HepG2 (cell line): ENCODE data around the gene IL18. TPM values are rescaled to one million over a fixed set of nuclear protein-coding genes. Genes with fewer than 3 reads are reported as not detected.

Experiments
- ATAC-seq: fragments of 200-7000 bp; cut with Tn5 transposase; 3 replicates; pipeline ENCODE4 v1.9.1; 2020; ENCODE audit warnings: mild to moderate bottlenecking, moderate library complexity
- Bru-seq: library from RNA; stranded (reverse); fragments of 400-500 nt; gene quantifications from one replicate; lab custom pipeline; 2021; lab: Mats Ljungman, UMichigan
- BruChase-seq, 2 experiments: library from RNA; stranded (reverse); fragments of 400-500 nt; gene quantifications; one replicate each; lab custom pipeline; 2021; lab: Mats Ljungman, UMichigan
- BruUV-seq: library from RNA; stranded (reverse); fragments of 400-500 nt; replicated peaks from 2 replicates; lab custom pipeline; 2021; lab: Mats Ljungman, UMichigan
- CTCF ChIA-PET: fragments of 300-600 bp; formaldehyde crosslinking; extraction: SDS; loops from one replicate; lab custom pipeline; 2021; ENCODE audit warnings: low total read pairs, inconsistent platforms, low intra/inter-chr PET ratio; lab: Yijun Ruan, JAX
- POLR2A ChIA-PET: fragments of 350-600 bp; sonication (Branson Sonifier 250); formaldehyde crosslinking; loops from one replicate; lab custom pipeline; 2020; ENCODE audit warnings: antibody characterized with exemption, inconsistent platforms; lab: Yijun Ruan, JAX
- DNase-seq: peaks from one replicate; pipeline ENCODE4 v3.0.0-alpha.2; 2015; ENCODE audit warnings: low spot score
- FAIRE-seq: peaks from 3 replicates; lab custom pipeline; 2011; peaks lifted over from hg19 to GRCh38; lab: Jason Lieb, UNC
- H2AFZ ChIP-seq: one replicate; pipeline ENCODE4 v1.6.1; 2011; ENCODE audit warnings: low read length, inconsistent platforms
- H3K27ac ChIP-seq: fragments of 300-600 bp; 3 replicates; pipeline ENCODE4 v1.8.0; 2011; ENCODE audit warnings: mixed run types, mild to moderate bottlenecking, mixed read lengths, low read length, inconsistent platforms; ENCODE audit not compliant: insufficient read depth; ENCODE audit errors: extremely low read length
- H3K27me3 ChIP-seq, 2 experiments: fragments of 200-600 bp in 1 of 2; 2 replicates in 1 of 2; 3 replicates in 1 of 2; pipeline versions ENCODE4 v1.6.0 to v1.8.0; 2011; ENCODE audit warnings: low read length in 2 of 2, mild to moderate bottlenecking in 2 of 2, moderate library complexity in 2 of 2, inconsistent platforms in 1 of 2; ENCODE audit not compliant: insufficient read depth in 2 of 2, control insufficient read depth in 1 of 2
- H3K36me3 ChIP-seq, 2 experiments: fragments of 200-600 bp in 1 of 2; replicated peaks in 1 of 2; 2 replicates in 1 of 2; 3 replicates in 1 of 2; pipeline versions ENCODE4 v1.5.1 to v1.8.0; 2011; ENCODE audit warnings: low read length in 2 of 2, inconsistent platforms in 1 of 2; ENCODE audit not compliant: insufficient read depth in 2 of 2, control insufficient read depth in 1 of 2
- H3K4me1 ChIP-seq: 2 replicates; pipeline ENCODE4 v1.5.1; 2012; ENCODE audit warnings: low read length, inconsistent platforms; ENCODE audit not compliant: insufficient read depth
- H3K4me2 ChIP-seq: 2 replicates; pipeline ENCODE4 v1.6.0; 2011; ENCODE audit warnings: low read depth, low read length, inconsistent platforms
- H3K4me3 ChIP-seq, 3 experiments: fragments of 200-600 bp in 1 of 3; sonication (generic), shearing (Covaris generic) in 1 of 3; replicated peaks in 1 of 3; 2 replicates each; pipeline ENCODE4 v1.5.1; 2011 to 2016; ENCODE audit warnings: low read length in 3 of 3, inconsistent platforms in 2 of 3, low read depth in 2 of 3, mild to moderate bottlenecking in 2 of 3, control low read depth in 1 of 3, mixed read lengths in 1 of 3; ENCODE audit not compliant: insufficient read depth in 1 of 3
- H3K79me2 ChIP-seq: one replicate; pipeline ENCODE4 v1.6.1; 2011; ENCODE audit warnings: low read length, inconsistent platforms; ENCODE audit not compliant: insufficient read depth
- H3K9ac ChIP-seq: 2 replicates; pipeline ENCODE4 v1.6.0; 2011; ENCODE audit warnings: mild to moderate bottlenecking, low read depth, low read length, inconsistent platforms; ENCODE audit not compliant: insufficient read depth
- H3K9me3 ChIP-seq: 2 replicates; pipeline ENCODE4 v1.5.1; 2012; ENCODE audit warnings: mild to moderate bottlenecking, low read length
- H4K20me1 ChIP-seq: 2 replicates; pipeline ENCODE4 v1.6.0; 2011; ENCODE audit warnings: inconsistent platforms, mild to moderate bottlenecking, low read length, moderate library complexity; ENCODE audit not compliant: insufficient read depth
- DDIT3 ChIP-seq: sonication (generic); formaldehyde crosslinking; IDR thresholded peaks from 2 replicates; pipeline ENCODE4 v1.4.0; 2020; ENCODE audit warnings: mild to moderate bottlenecking, missing genetic modification reagents
- ZNF317 ChIP-seq: sonication (generic); formaldehyde crosslinking; IDR thresholded peaks from 2 replicates; pipeline ENCODE4 v1.5.0; 2020; ENCODE audit warnings: mild to moderate bottlenecking, missing genetic modification reagents
- ZNF510 ChIP-seq: sonication (generic); formaldehyde crosslinking; IDR thresholded peaks from 2 replicates; pipeline ENCODE4 v1.4.0; 2020; ENCODE audit warnings: low read depth, mild to moderate bottlenecking, missing genetic modification reagents
- WGBS: methylation state at CpG from one replicate; pipeline ENCODE4 v1.1.6; 2017; ENCODE audit warnings: low lambda C conversion rate; 5-methylcytosine and 5-hydroxymethylcytosine counted together
- in situ Hi-C: cut with HindIII; loops from 2 replicates; pipeline ENCODE4 v1.10.0; 2017; ENCODE audit warnings: low pct_unique_long_range_greater_than_20kb; ENCODE audit not compliant: extremely low pct_ligation_motif_present
- intact Hi-C: fragments of 100-400 bp; cut with micrococcal nuclease; formaldehyde crosslinking; loops from one replicate; pipeline ENCODE4 v1.10.0; 2022; ENCODE audit not compliant: unreplicated experiment
- long read RNA-seq, 2 experiments: library from RNA in 1 of 2; library from polyadenylated mRNA in 1 of 2; stranded (forward) in 1 of 2; unstranded in 1 of 2; transcript quantifications; one replicate each; pipeline ENCODE4 v2.0.0, GENCODE V29; 2019 to 2022
- polyA minus RNA-seq, 3 experiments: library from RNA; depleted of rRNA, polyadenylated mRNA; stranded (reverse); fragments of >200 nt; gene quantifications; 2 replicates each; pipeline ENCODE4 v1.2.3, GENCODE V29; 2011; ENCODE audit warnings: low replicate concordance in 1 of 3
- polyA plus RNA-seq, 8 experiments: library from polyadenylated mRNA; depleted of rRNA in 3 of 8; stranded (reverse) in 7 of 8; unstranded in 1 of 8; fragments of >200 nt; fragmentation: Illumina TruSeq in 4 of 8; extraction: Trizol in 4 of 8; gene quantifications; 2 replicates each; pipeline versions ENCODE4 v1.2.1 to v1.2.3, GENCODE V29; 2011 to 2016; ENCODE audit warnings: low read depth in 4 of 8, missing spikeins in 1 of 8, mixed read lengths in 1 of 8; ENCODE audit not compliant: insufficient read depth in 1 of 8
- total RNA-seq, 5 experiments: library from RNA; depleted of rRNA; stranded (reverse); fragments of >200 nt; fragmentation: Illumina TruSeq; extraction: Trizol; gene quantifications; 2 replicates each; pipeline ENCODE4 v1.2.3, GENCODE V29; 2016; ENCODE audit warnings: low read depth in 1 of 5

IL18 gene
- total RNA-seq (2016; rRNA removed; fragmentation: Illumina TruSeq; extraction: Trizol) = 0.89 and 1.4 TPM in 2 replicates
- 0.30 and 0.44 TPM in 2 replicates for total RNA-seq (2016; cell fraction: cytosol; rRNA removed; fragmentation: Illumina TruSeq; extraction: Trizol; ENCODE audit: low read depth)
- 1.4 TPM in 2 replicates for total RNA-seq (2016; cell fraction: insoluble cytoplasmic fraction; rRNA removed; fragmentation: Illumina TruSeq; extraction: Trizol)
- total RNA-seq (2016; cell fraction: membrane; rRNA removed; fragmentation: Illumina TruSeq; extraction: Trizol) = 0.72 and 0.74 TPM in 2 replicates
- 0.66 and 0.75 TPM in 2 replicates for total RNA-seq (2016; cell fraction: nucleus; rRNA removed; fragmentation: Illumina TruSeq; extraction: Trizol)
- polyA plus RNA-seq (2011; rRNA removed) = 2.7 and 3.6 TPM in 2 replicates
- polyA plus RNA-seq (2011; cell fraction: cytosol; rRNA removed) = 1.2 and 1.7 TPM in 2 replicates
- 1.4 and 2.7 TPM in 2 replicates for polyA plus RNA-seq (2011; cell fraction: nucleus; rRNA removed)
- polyA plus RNA-seq (2012) = 0.31 and 0.44 TPM in 2 replicates
- polyA plus RNA-seq (2016; cell fraction: cytosol; fragmentation: Illumina TruSeq; extraction: Trizol; ENCODE audit: low read depth) = 0.38 and 0.43 TPM in 2 replicates
- 1.1 and 1.3 TPM in 2 replicates for polyA plus RNA-seq (2016; cell fraction: insoluble cytoplasmic fraction; fragmentation: Illumina TruSeq; extraction: Trizol; ENCODE audit: low read depth)
- polyA plus RNA-seq (2016; cell fraction: membrane; fragmentation: Illumina TruSeq; extraction: Trizol; ENCODE audit: low read depth) = 0.60 and 1.1 TPM in 2 replicates
- 1.5 and 2.4 TPM in 2 replicates for polyA plus RNA-seq (2016; cell fraction: nucleus; fragmentation: Illumina TruSeq; extraction: Trizol; ENCODE audit: insufficient read depth, low read depth)
- polyA minus RNA-seq (2011; rRNA and poly(A)+ RNA removed; ENCODE audit: low replicate concordance) = 0.50 and 22.8 TPM in 2 replicates
- 0.97 and 1.5 TPM in 2 replicates for polyA minus RNA-seq (2011; cell fraction: cytosol; rRNA and poly(A)+ RNA removed)
- 4.1 TPM in 2 replicates for polyA minus RNA-seq (2011; cell fraction: nucleus; rRNA and poly(A)+ RNA removed)
- percentile 41 among the genes with signal in this experiment for Bru-seq, nascent RNA
- BruChase-seq, experiment 1, labeled RNA remaining after a 6-hour chase = percentile 45 among the genes with signal in this experiment
- percentile 43 among the genes with signal in this experiment for BruChase-seq, experiment 2, labeled RNA remaining after a 2-hour chase
- long read RNA-seq, experiment 1 = 0 reads
- long read RNA-seq, experiment 2, partial matches to known transcripts = 1 of 1 reads
- long read RNA-seq, experiment 2, other reads (novel, unspliced or antisense) = 0 of 1 reads

GRCh38 chr11:112163875-112164685, at the start of gene IL18:
Gene IL18 (minus strand): TSS chr11:112164094. CDS start chr11:112155053, 9,041 bp downstream.
- peak within 1 kb of the TSS; percentile 43 for H3K4me2 ChIP-seq
- 60% methylated on average over 12 of the region's 12 CpGs for WGBS
- POLR2A ChIA-PET = no interaction called here
- peak within 1 kb of the TSS in 2 of 3 experiments; percentile 15; a peak in 2 of 6 replicates for H3K4me3 ChIP-seq
- H3K27ac ChIP-seq = no peak within 1 kb of the TSS
- no TSS peak for BruUV-seq
- peaks cover 49% of the 10 kb centered on the region for H3K4me1 ChIP-seq
- no peaks in the 10 kb centered on the region for H3K36me3 ChIP-seq
- no peak for DNase-seq
- in situ Hi-C loops (no loop called here), intact Hi-C loops (no loop called here)
- H3K9ac ChIP-seq = no peak within 1 kb of the TSS
- no peak within 1 kb of the TSS for H2AFZ ChIP-seq
- H3K9me3 ChIP-seq = no peaks in the 10 kb centered on the region
- no peak for ATAC-seq
- no peak for FAIRE-seq
- no peaks in the 10 kb centered on the region for H4K20me1 ChIP-seq
- H3K79me2 ChIP-seq = no peaks in the 10 kb centered on the region
- no peak for TF ChIP-seq ZNF317 (CRISPR knock-in tag)
- no peak for TF ChIP-seq ZNF510
- TF ChIP-seq DDIT3 (CRISPR knock-in tag) = no peak
- H3K27me3 ChIP-seq = no peaks in the 10 kb centered on the region
- CTCF ChIA-PET = no interaction called here
